Measurements from ENCODE around the gene VMP1. TPM values are rescaled to one million over a fixed set of nuclear protein-coding genes. Genes with fewer than 3 reads are reported as not detected.

The VMP1 gene
- polyA plus RNA-seq, 2 of the 4 experiments (the other 2 are of a cell fraction): 395 to 726 TPM

DNA sequence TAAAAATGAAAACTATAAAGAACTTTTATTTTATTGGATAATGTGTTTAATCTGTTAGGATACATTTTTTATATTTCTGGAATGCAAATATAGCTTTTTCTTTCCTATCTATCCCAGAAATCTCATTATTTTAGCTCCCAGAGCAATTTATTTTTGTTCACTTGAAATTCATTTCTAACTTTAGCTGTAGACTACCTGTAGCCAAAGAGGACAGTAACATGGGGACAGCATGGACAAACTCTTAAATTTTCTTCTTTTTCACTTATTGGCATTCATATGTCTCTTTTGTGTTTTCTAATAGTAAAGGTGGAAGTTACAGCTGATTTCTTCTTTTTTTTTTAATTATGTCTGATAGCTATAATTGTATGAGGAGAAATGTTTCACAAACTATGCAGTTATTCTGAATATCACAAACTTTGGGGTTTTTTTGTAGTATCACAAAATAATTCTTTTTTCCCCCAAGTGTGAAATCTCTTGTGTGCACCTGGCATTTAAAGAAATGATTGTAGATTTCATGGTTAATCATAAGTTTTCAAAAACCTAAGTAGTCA, 55.4 kb downstream of the VMP1 start:
- Histone ChIP-seq H3K27ac (peak overlapping the region; percentile 94 to 95), H3K9me3 (peaks cover 27% of the 10 kb centered on the region), H3K4me1 (peaks cover 54% of the 10 kb centered on the region), H3K4me3 (no peak overlapping the region), H3K4me2 (peak overlapping the region; percentile 49)
- DNase-seq (ENCODE audit: low read depth in 1 of 2, low spot score in 1 of 2): no peak
- ChIA-PET CTCF (interaction anchor here (0.6 to 2.7 kb wide), 6 partner anchors 9 to 96 kb away, joined by 3 to 8 read pairs (median 4); no protein-coding TSS in a partner anchor), POLR2A (interaction anchor here (0.7 to 4.7 kb wide), 6 partner anchors 8 to 84 kb away, joined by 3 to 23 read pairs (median 8); no protein-coding TSS in a partner anchor)
- FAIRE-seq: peak; percentile 65
- peak; percentile 87; the same call in 1 of the 2 replicates for TF ChIP-seq ZSCAN20 (CRISPR knock-in tag; IDR thresholded peaks at IDR 0.05)
- TF ChIP-seq HEYL (CRISPR knock-in tag; IDR thresholded peaks at IDR 0.05): 0 out of 2 replicates have a peak, but pooled peaks have one; percentile 39
- TF ChIP-seq CBX8 (IDR thresholded peaks at IDR 0.05): no peak
- TF ChIP-seq, protein P1, sequence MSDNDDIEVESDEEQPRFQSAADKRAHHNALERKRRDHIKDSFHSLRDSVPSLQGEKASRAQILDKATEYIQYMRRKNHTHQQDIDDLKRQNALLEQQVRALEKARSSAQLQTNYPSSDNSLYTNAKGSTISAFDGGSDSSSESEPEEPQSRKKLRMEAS (IDR thresholded peaks at IDR 0.05): no peak
- TF ChIP-seq HOXA7 (CRISPR knock-in tag; IDR thresholded peaks at IDR 0.05): peak; percentile 33; the same call in 1 of the 2 replicates
- TF ChIP-seq SREBF2 (IDR thresholded peaks at IDR 0.05): no peak
- TF ChIP-seq, protein P2, sequence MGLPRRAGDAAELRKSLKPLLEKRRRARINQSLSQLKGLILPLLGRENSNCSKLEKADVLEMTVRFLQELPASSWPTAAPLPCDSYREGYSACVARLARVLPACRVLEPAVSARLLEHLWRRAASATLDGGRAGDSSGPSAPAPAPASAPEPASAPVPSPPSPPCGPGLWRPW (IDR thresholded peaks at IDR 0.05): no peak
- TF ChIP-seq HOXB5 (CRISPR knock-in tag; IDR thresholded peaks at IDR 0.05): no peak
- peak; percentile 80 for TF ChIP-seq EHF (CRISPR knock-in tag; IDR thresholded peaks at IDR 0.05)
- peak; percentile 69; the same call in 1 of the 2 replicates for TF ChIP-seq NPAS2 (CRISPR knock-in tag; IDR thresholded peaks at IDR 0.05; ENCODE audit: borderline replicate concordance)
- no peak for TF ChIP-seq BHLHE40 (IDR thresholded peaks at IDR 0.05; ENCODE audit: low read depth, low read length)
- no peak for TF ChIP-seq TP53 (CRISPR knock-in tag; IDR thresholded peaks at IDR 0.05)
- no peak for TF ChIP-seq ZFP36 (IDR thresholded peaks at IDR 0.05; ENCODE audit: borderline replicate concordance, partially characterized antibody)
- peak; percentile 34; the same call in 1 of the 2 replicates for TF ChIP-seq FOSB (CRISPR knock-in tag; IDR thresholded peaks at IDR 0.05)
- peak; percentile 42; the same call in 1 of the 2 replicates for TF ChIP-seq ATOH8 (CRISPR knock-in tag; IDR thresholded peaks at IDR 0.05; ENCODE audit: low read depth)
- TF ChIP-seq EHMT2 (IDR thresholded peaks at IDR 0.05; ENCODE audit: low read depth): no peak
- peak; percentile 81; the same call in 1 of the 2 replicates for TF ChIP-seq HOXB13 (CRISPR knock-in tag; IDR thresholded peaks at IDR 0.05; ENCODE audit: low read depth)
- TF ChIP-seq CHD2 (IDR thresholded peaks at IDR 0.05; ENCODE audit: low read length, partially characterized antibody): no peak
- no peak for TF ChIP-seq HMGXB4 (CRISPR knock-in tag; IDR thresholded peaks at IDR 0.05; ENCODE audit: borderline replicate concordance)
- no peak for ATAC-seq

- POLR2A ChIA-PET: interaction anchor here (1.3 to 4.7 kb wide), 3 partner anchors 74 to 83 kb away, joined by 5 to 23 read pairs (median 18); no protein-coding TSS in a partner anchor
- H3K4me2 ChIP-seq: peak overlapping the region; percentile 49
- 51% methylated on average over 1 of the region's 1 CpG for WGBS (ENCODE audit: missing lambda C conversion rate)
- ATAC-seq (peak in 1 of 2 experiments; percentile 42; a peak in 3 of 6 replicates), FAIRE-seq (peak; percentile 70), DNase-seq (ENCODE audit: low read depth in 1 of 2, low spot score in 1 of 2) (peak in 1 of 2 experiments; percentile 75)
- H3K27ac ChIP-seq: peak overlapping the region; percentile 94 to 95
- CTCF ChIA-PET: interaction anchor here (1.2 to 2.7 kb wide), 7 partner anchors 9 to 95 kb away, joined by 3 to 10 read pairs (median 8); no protein-coding TSS in a partner anchor
- H3K9me3 ChIP-seq: peaks cover 24% of the 10 kb centered on the region
- 0 out of 2 replicates have a peak, but pooled peaks have one; percentile 21 for TF ChIP-seq EHF (CRISPR knock-in tag; IDR thresholded peaks at IDR 0.05)
- 0 out of 2 replicates have a peak, but pooled peaks have one; percentile 5 for TF ChIP-seq JUNB (IDR thresholded peaks at IDR 0.05)
- no peak for TF ChIP-seq NPAS2 (CRISPR knock-in tag; IDR thresholded peaks at IDR 0.05; ENCODE audit: borderline replicate concordance)
- TF ChIP-seq FOSL2 (IDR thresholded peaks at IDR 0.05): no peak
- peak; percentile 54 for TF ChIP-seq FOSL2 (CRISPR knock-in tag; IDR thresholded peaks at IDR 0.05)
- TF ChIP-seq FOXS1 (CRISPR knock-in tag; IDR thresholded peaks at IDR 0.05): 0 out of 2 replicates have a peak, but pooled peaks have one; percentile 17
- no peak for TF ChIP-seq RCOR1 (IDR thresholded peaks at IDR 0.05; ENCODE audit: low read depth, low read length)
- 0 out of 2 replicates have a peak, but pooled peaks have one; percentile 52 for TF ChIP-seq ZSCAN20 (CRISPR knock-in tag; IDR thresholded peaks at IDR 0.05)
- TF ChIP-seq MYC (IDR thresholded peaks at IDR 0.05; ENCODE audit: borderline replicate concordance, low read length): no peak
- TF ChIP-seq FOSB (CRISPR knock-in tag; IDR thresholded peaks at IDR 0.05): 0 out of 2 replicates have a peak, but pooled peaks have one; percentile 5
- peak; percentile 60; the same call in 1 of the 2 replicates for TF ChIP-seq ATOH8 (CRISPR knock-in tag; IDR thresholded peaks at IDR 0.05; ENCODE audit: low read depth)
- no peak overlapping the region for H3K4me3 ChIP-seq
- peaks cover 47% of the 10 kb centered on the region for H3K4me1 ChIP-seq
Observed at GRCh38 chr17:59763861-59764260, 56.4 kb downstream of the VMP1 start.
